K562 (cell line): Measurements from ENCODE around the gene STAB1.

Experiments used
- CTCF ChIP-seq, 3 experiments: IDR thresholded peaks in 2 of 3; conservative IDR thresholded peaks in 1 of 3; 2 replicates each; pipeline ENCODE4 v1.5.1; 2011 to 2012; ENCODE audit warnings: low read length in 3 of 3, mild to moderate bottlenecking in 3 of 3, control low read depth in 2 of 3, improper control_type of control experiment in 1 of 3, inconsistent platforms in 1 of 3, low read depth in 1 of 3, mixed read lengths in 1 of 3, moderate library complexity in 1 of 3; ENCODE audit not compliant: insufficient read depth in 2 of 3
- JUND ChIP-seq, 2 experiments: IDR thresholded peaks; 2 replicates in 1 of 2; 3 replicates in 1 of 2; pipeline ENCODE4 v1.6.1; 2011; ENCODE audit warnings: borderline replicate concordance in 2 of 2, low read depth in 2 of 2, low read length in 2 of 2, improper control_type of control experiment in 1 of 2, missing biosample characterization in 1 of 2, missing genetic modification characterization in 1 of 2, missing genetic modification reagents in 1 of 2
- POLR2AphosphoS5 ChIP-seq: IDR thresholded peaks from 2 replicates; pipeline ENCODE4 v1.6.1; 2011; ENCODE audit warnings: mild to moderate bottlenecking, low read depth, low read length, moderate library complexity; ENCODE audit not compliant: control insufficient read depth, insufficient read depth
- RNF2 ChIP-seq: sonication (generic); IDR thresholded peaks from 2 replicates; pipeline ENCODE4 v1.6.1; 2016
- STAT5A ChIP-seq: IDR thresholded peaks from 2 replicates; pipeline ENCODE4 v1.6.1; 2012; ENCODE audit warnings: low read length, inconsistent platforms, borderline replicate concordance
- ZNF263 ChIP-seq: sonication (generic); formaldehyde crosslinking; IDR thresholded peaks from 2 replicates; pipeline ENCODE4 v1.8.0; 2022; ENCODE audit warnings: mild to moderate bottlenecking, missing genetic modification reagents, borderline replicate concordance
- ZNF408 ChIP-seq: fragments of 250-450 bp; sonication (Bioruptor Pico); IDR thresholded peaks from 2 replicates; pipeline ENCODE4 v1.4.0; 2020; ENCODE audit warnings: low read depth, mild to moderate bottlenecking, moderate library complexity

GRCh38 chr3:52455283-52456168, 39.6 kb upstream of the STAB1 start, which contains the start of gene NISCH:
- TF ChIP-seq STAT5A (no peak), ZNF263 (CRISPR knock-in tag) (no peak), POLR2AphosphoS5 (peak; percentile 70), JUND (IDR thresholded peaks at IDR 0.05; ENCODE audit: borderline replicate concordance, low read depth, low read length) (no peak), JUND (tag; IDR thresholded peaks at IDR 0.05; ENCODE audit: borderline replicate concordance, low read depth, low read length) (no peak; the same call in 2 of the 3 replicates), RNF2 (no peak), CTCF (IDR thresholded peaks at IDR 0.05 in 2 of 3, conservative IDR thresholded peaks at IDR 0.05 in 1 of 3; ENCODE audit: insufficient read depth in 2 of 3, low read depth in 1 of 3, low read length in 3 of 3) (no peak), ZNF408 (CRISPR knock-in tag) (no peak)
